ENCODE data around the gene CLNK.

The CLNK gene

DNA sequence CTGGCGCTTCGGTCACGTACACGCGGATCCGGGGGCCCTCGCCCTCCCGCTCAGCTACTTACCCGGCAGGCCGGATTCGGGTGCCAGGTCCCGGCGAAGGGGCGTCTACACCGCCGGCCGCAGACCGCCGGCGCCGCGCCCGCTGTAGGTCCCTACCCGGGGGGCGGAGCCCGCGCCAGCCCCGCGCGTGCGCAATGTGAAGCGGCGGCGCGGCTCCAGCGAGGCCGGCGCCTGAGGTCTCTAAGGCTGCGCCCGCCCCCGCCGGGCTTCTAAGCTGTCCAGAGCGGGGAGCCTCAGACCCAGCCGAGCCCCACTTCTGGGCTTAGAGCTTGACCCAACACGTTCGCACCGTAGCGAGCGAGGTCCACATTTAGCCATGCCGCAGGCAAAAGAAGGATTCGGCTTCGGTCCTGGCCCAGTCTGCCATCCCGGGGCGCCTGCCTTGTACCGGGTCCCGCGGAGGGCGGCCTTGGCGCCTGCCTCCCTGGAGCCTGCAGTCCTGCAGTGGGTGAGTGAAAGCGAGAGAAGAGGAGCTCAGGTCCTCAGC, 227.2 kb downstream of the CLNK start, which contains the start of gene ZNF518B:
ZNF518B (minus strand) TSS at position 172 of the 547 bp plus-strand sequence. CDS start 11,098 bp downstream, outside the sequence.
- peak; percentile 48 to 77 for DNase-seq (ENCODE audit: low read depth in 2 of 2)

DNA sequence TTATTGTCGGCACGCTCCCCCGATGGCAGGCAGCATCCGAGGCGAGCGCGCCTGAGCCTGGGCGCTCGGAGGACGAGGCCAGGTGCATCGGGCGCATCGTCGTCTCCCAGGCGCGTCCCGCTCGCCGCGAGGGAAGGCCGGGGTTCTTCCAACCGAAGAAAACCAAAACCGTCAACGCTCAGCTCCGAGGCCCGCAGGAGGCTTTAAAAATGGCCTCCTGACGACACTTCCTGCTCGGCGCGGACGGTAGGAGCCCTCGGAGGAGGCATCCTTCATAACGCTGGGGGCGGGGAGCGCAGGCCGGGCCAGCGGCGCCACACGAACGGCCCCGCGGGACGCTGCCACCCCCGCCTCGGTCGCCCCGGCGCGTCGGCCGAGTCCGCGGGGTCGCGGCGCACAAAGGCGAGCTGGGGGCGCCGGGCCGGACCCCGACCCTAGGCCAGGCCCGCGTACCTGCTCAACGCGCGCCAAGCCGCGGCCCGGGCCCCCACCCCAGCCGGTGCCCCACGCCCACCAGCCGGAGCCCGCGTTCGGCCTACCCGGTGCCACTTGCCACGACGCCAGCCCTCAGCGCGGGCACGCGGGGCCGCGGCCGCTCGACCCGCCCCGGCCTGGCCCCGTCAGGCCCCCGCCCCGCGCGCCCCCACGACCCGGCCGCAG, 227.8 kb downstream of the CLNK start:
- DNase-seq (ENCODE audit: low read depth in 2 of 2) = peak; percentile 30 to 59

DNA sequence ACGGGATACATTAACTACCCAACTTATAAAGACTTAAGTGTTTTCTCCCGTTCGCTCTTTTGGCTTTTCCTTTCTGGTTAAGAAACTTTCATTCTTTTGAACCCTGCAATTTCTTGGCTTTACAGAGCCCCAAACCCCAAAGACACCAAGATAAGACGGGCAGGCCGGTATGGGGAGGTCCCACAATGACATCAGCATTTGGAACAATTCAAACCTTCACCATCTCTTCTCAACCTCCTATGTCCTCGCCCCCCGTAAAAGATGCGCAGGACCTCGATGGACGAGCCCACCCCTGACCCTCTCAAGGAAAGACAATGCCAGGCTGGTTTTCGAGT, 228.3 kb downstream of the CLNK start:
- no peak for DNase-seq (ENCODE audit: low read depth in 2 of 2)

DNA sequence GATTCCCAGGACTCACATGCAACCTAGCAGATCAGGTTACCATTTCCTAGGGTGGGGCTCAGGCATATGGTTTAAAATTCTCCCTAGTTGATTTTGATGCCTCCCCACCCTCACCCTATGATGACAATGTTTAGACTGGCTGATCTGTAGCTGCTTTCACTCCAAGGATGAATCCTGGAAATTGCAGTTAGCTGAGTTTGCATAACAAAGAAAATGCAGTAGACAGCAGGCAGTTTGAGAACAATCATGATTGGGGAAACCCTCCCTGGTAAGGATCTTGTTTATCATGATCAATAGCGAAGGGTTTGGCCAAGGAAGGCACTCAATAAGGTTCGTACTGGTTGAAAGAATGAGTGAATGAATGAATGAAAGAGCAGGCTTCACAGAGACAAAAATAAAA, 229.4 kb downstream of the CLNK start:
- no peak for DNase-seq (ENCODE audit: low read depth in 2 of 2)

DNA sequence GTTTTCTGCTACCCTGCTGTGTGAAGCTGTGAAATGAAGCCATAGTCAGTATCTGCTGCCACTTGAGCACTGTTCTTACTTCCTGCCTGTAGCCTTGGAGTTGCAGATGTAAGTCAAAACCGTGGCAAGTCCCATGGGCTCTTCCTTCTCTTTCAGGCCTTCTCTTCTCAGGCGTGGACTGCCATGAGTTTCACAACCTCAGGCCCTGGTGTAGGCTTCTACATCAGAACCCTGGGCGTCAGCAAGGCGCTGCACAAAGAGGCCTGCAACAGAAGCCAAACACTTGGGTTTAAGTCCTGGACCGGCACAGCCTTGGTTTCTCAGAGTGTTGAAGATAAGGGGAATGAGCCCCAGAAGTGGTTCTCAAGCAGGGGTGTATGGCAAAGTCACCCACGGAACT, 229.8 kb downstream of the CLNK start:
- DNase-seq (ENCODE audit: low read depth in 2 of 2) = no peak

DNA sequence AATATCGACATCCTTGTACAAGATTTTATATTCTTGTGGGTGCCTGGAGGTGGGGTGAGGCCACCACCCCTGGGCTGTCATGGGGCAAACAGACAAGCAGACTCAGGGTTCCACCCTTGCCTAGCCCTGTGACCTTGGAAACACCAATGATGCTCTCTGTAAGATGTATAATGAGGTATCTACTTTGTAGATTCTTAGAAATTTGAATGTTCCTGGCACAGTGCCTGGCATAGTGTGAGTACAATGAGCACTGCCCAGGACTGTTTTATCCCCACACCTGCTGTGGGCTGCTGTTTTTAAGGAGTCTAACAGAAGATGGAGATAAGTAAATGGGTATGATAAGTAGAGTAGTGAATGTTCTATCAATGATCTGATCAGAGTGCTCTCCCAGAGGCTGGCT, 230.4 kb downstream of the CLNK start:
- DNase-seq (ENCODE audit: low read depth in 2 of 2) = no peak

DNA sequence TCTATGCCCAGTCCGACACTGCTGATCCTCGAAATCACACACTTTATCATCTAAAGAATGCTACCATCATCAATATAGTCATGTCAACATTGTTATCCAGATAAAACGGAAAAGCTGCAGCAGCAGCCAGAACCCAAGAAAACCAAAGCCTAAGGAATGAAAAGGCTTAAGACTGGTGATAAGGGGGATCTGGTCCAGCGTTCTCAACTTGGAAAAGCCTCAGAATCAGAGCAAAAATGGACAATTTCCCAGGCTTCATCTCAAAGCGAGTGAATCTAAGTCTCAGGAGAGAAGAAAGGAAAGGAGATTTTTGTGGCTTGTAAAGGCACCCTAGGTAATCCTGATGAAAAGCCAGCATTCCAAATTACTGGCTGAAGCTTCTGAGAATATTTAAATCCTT, 235.6 kb downstream of the CLNK start:
- DNase-seq (ENCODE audit: low read depth in 2 of 2) = no peak

DNA sequence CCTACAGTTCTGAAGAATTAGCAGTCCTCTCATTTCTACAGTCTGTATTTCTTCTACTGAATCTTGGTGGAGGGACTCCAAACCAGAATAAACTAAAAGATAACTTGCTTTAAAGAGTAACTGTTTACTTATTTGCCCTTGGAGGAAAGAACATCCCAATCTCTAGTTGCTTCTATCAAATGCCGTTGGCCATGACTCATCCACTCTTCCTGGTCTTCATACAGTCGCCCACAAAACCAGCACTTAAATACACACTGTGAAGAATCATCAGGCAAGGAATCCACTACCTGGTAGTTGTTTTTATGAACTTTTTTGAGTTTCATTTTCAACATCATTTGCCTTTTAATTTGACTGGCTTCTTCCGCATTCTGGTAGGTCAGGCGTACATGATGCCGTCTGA, 241.6 kb downstream of the CLNK start:
- DNase-seq (ENCODE audit: low read depth in 2 of 2) = no peak

DNA sequence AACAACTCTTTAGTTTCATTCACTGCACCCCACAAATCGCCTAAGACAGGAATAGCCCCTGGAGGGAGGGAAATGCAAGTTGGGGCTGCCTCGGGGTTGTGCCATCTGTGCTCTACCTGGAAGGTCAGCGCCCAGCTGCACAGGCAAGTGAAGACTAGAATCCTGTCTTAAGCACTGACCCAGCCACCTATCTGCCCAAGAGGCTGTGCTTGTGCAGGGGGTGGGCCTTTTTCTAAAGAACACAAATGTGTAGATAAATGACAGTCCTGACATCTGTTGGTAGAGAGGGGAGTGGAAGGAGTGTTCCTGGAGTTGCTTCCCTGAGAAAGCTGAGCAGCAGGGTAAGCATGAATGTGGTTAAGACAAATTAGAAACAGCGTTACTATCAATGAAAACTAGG, 243.1 kb downstream of the CLNK start:
- DNase-seq (ENCODE audit: low read depth in 2 of 2) = no peak

DNA sequence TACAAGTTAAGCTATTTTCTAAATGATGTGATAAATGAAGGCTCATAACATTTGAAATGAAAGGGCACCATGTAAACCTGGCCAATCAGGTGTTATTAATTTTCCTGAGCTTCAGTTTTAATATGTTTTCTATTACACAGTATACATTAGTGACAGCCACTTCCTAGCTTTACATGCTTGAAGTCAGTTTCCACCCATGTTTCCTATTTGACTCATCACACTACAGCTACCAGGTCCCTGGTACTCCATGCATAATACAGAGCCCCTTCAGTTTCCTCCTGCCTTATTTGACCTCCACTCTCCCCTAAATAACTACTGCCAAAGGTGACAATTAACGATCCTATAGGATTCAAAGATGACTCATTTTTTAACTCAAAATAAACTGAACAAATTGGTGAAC, 245.6 kb downstream of the CLNK start:
- DNase-seq (ENCODE audit: low read depth in 2 of 2) = no peak

DNA sequence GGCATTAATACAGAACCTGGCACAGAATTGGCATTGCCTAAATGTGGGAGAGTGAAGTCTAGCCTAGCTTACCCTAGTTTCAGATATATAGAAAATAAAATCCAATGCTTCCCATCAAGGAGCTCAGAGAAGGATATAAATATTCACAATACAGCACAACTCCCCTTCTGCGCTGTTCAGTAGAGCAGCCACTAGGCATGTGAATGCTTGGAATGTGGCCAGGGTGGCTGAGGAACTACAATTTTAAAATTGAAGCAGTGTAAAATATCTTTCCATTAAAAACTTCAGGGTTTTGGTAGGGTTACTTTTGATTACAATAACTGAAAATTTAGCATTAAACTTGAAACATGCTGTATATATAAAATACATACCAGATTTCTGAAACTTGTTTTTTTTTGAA, 246.8 kb downstream of the CLNK start:
- DNase-seq (ENCODE audit: low read depth in 2 of 2) = no peak
